Left lung (tissue), 14 donors: ENCODE measurements around the gene CEP68. TPM values are rescaled to one million over a fixed set of nuclear protein-coding genes. Genes with fewer than 3 reads are reported as not detected.

Source experiments
- ATAC-seq: fragments of 200-7000 bp; cut with Tn5 transposase; one replicate; pipeline ENCODE4 v1.9.1; 2020; ENCODE audit warnings: moderate library complexity
- DNase-seq, 4 donors: peaks; one replicate each; pipeline ENCODE4 v3.0.0-alpha.2; 2013 to 2020
- H3K27ac ChIP-seq, 2 donors: fragments of 200-600 bp; sonication (generic) in 1 of 2; one replicate each; pipeline versions ENCODE4 v1.5.0 to v1.8.0; 2020 to 2021
- H3K27me3 ChIP-seq, 2 donors: fragments of 200-600 bp; sonication (generic) in 1 of 2; one replicate each; pipeline versions ENCODE4 v1.5.0 to v1.8.0; 2020 to 2021
- H3K36me3 ChIP-seq, 2 donors: fragments of 200-600 bp; sonication (generic) in 1 of 2; one replicate each; pipeline versions ENCODE4 v1.5.0 to v1.8.0; 2020 to 2021
- H3K4me1 ChIP-seq, 2 donors: fragments of 200-600 bp; one replicate each; pipeline ENCODE4 v1.8.0; 2021
- H3K4me3 ChIP-seq, 2 donors: fragments of 200-600 bp; sonication (generic) in 1 of 2; one replicate each; pipeline versions ENCODE4 v1.5.0 to v1.8.0; 2020 to 2021; ENCODE audit warnings: mild to moderate bottlenecking in 1 of 2
- H3K9me3 ChIP-seq, 2 donors: fragments of 200-600 bp; sonication (generic) in 1 of 2; one replicate each; pipeline versions ENCODE4 v1.5.0 to v1.8.0; 2020 to 2021
- intact Hi-C, 2 donors: fragments of 100-400 bp; cut with DNase I; formaldehyde crosslinking; loops; one replicate each; pipeline versions ENCODE4 v1.11.2 to v1.14.2; 2022
- long read RNA-seq, 12 donors: library from polyadenylated mRNA in 2 of 12; unstranded in 2 of 12; transcript quantifications; one replicate each; pipeline ENCODE4 v2.0.0 and lab custom pipeline, GENCODE V29; 2019 to 2026
- polyA plus RNA-seq, 6 donors: library from polyadenylated mRNA; unstranded; fragments of 120-200 nt; gene quantifications; one replicate each; pipeline ENCODE4 v1.2.1, GENCODE V29; 2013; ENCODE audit not compliant: insufficient read length in 6 of 6
- total RNA-seq, 2 donors: library from RNA; stranded (reverse); fragmentation: NEBNext Ultra II Directional; extraction: Animal tissue kit (Norgen Biotek cat#: 25700); gene quantifications; one replicate each; pipeline ENCODE4 v1.2.1, GENCODE V29; 2021
- TF ChIP-seq, protein P1 (sequence below), 2 donors: fragments of 200-600 bp; sonication (generic) in 1 of 2; IDR thresholded peaks; one replicate each; pipeline versions ENCODE4 v1.5.0 to v1.8.0; 2021; ENCODE audit warnings: antibody characterized with exemption in 2 of 2
- donor health status: DM: no; HTN: yes; CAD: no.
- donor health status: DM: no; HTN: no; CAD: no.

Gene CEP68, protein sequence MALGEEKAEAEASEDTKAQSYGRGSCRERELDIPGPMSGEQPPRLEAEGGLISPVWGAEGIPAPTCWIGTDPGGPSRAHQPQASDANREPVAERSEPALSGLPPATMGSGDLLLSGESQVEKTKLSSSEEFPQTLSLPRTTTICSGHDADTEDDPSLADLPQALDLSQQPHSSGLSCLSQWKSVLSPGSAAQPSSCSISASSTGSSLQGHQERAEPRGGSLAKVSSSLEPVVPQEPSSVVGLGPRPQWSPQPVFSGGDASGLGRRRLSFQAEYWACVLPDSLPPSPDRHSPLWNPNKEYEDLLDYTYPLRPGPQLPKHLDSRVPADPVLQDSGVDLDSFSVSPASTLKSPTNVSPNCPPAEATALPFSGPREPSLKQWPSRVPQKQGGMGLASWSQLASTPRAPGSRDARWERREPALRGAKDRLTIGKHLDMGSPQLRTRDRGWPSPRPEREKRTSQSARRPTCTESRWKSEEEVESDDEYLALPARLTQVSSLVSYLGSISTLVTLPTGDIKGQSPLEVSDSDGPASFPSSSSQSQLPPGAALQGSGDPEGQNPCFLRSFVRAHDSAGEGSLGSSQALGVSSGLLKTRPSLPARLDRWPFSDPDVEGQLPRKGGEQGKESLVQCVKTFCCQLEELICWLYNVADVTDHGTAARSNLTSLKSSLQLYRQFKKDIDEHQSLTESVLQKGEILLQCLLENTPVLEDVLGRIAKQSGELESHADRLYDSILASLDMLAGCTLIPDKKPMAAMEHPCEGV
- 10 to 100 TPM in 1 of 2 donors, 1 to 10 TPM in 1; 7.9 to 10.4 TPM for total RNA-seq
- 10 to 100 TPM; 28.1 to 32.4 (median 30.8) TPM for polyA plus RNA-seq
- long read RNA-seq, donor 1, partial matches to known transcripts, result 6 of 16 reads
- long read RNA-seq, donor 1, other reads (novel, unspliced or antisense), result 10 of 16 reads
- long read RNA-seq, donor 2, full-length matches to known transcripts, result 3 of 13 reads
- long read RNA-seq, donor 2, partial matches to known transcripts, result 5 of 13 reads
- long read RNA-seq, donor 2, other reads (novel, unspliced or antisense), result 5 of 13 reads
- long read RNA-seq, donor 3, full-length matches to known transcripts, result 3 of 3 reads
- long read RNA-seq, donor 3, partial matches to known transcripts, result 0 of 3 reads
- long read RNA-seq, donor 3, other reads (novel, unspliced or antisense), result 0 of 3 reads
- long read RNA-seq, donor 4, full-length matches to known transcripts, result 1 of 5 reads
- long read RNA-seq, donor 4, partial matches to known transcripts, result 2 of 5 reads
- long read RNA-seq, donor 4, other reads (novel, unspliced or antisense), result 2 of 5 reads
- long read RNA-seq, donor 5, full-length matches to known transcripts, result 3 of 76 reads
- long read RNA-seq, donor 5, partial matches to known transcripts, result 73 of 76 reads
- long read RNA-seq, donor 5, other reads (novel, unspliced or antisense), result 0 of 76 reads
- long read RNA-seq, donor 6, full-length matches to known transcripts, result 1 of 1 reads
- long read RNA-seq, donor 6, partial matches to known transcripts, result 0 of 1 reads
- long read RNA-seq, donor 6, other reads (novel, unspliced or antisense), result 0 of 1 reads
- long read RNA-seq, donor 7, full-length matches to known transcripts, result 1 of 1 reads
- long read RNA-seq, donor 7, partial matches to known transcripts, result 0 of 1 reads
- long read RNA-seq, donor 7, other reads (novel, unspliced or antisense), result 0 of 1 reads
- long read RNA-seq, donor 8, full-length matches to known transcripts, result 1 of 12 reads
- long read RNA-seq, donor 8, partial matches to known transcripts, result 11 of 12 reads
- long read RNA-seq, donor 8, other reads (novel, unspliced or antisense), result 0 of 12 reads
- long read RNA-seq, donor 9, result 0 reads
- long read RNA-seq, donor 10, full-length matches to known transcripts, result 1 of 12 reads
- long read RNA-seq, donor 10, partial matches to known transcripts, result 3 of 12 reads
- long read RNA-seq, donor 10, other reads (novel, unspliced or antisense), result 8 of 12 reads
- long read RNA-seq, donor 11, full-length matches to known transcripts, result 3 of 173 reads
- long read RNA-seq, donor 11, partial matches to known transcripts, result 170 of 173 reads
- long read RNA-seq, donor 11, other reads (novel, unspliced or antisense), result 0 of 173 reads
- long read RNA-seq, donor 12, result 0 reads

DNA sequence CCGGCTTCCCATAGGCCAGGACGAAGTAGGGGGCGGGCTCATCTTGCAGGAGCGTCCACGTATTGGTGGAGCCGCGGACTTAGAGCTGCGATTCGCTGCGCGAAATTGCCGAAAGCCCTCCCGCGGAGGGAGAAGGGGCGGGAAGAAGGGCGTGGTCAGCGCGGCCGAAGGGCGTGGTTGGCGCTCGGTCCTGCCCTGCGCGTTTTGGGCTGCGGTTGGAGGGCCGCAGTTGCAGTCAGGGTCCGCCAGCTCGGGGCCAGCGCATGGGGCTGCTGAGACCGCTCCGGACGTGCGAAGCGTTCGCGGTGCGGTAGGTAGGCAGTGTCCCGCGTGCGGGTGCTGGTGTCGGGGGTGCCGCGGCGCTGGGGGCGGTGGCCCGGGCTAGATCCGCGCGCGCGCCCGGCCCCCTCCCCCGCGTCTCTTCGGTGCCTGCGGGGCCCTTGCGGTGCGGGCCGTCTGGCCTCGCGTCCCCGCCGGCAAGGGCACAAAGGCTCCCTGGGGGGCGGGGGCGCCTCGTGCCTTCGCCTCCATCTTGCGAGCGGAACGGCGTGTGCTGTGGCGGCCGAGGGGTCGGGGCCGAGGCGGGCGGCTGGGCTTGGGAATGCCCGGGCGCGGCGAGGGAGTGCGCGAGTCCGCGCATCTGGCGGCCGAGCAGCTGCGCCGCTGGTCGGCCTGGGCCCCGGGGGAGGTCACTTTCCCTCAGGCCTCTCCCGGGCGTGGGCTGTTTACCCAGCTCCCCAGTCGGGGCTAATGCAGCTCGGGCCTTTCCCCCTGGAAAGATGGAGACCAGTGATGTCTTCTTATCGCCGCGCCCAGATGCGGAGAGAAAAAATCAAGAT is at the start of gene CEP68:
Gene CEP68, plus strand, starts transcription at position 202 of the 839 bp plus-strand sequence. CDS start 13,029 bp downstream, outside the sequence.
- Histone ChIP-seq H3K36me3 (no peaks in the 10 kb centered on the region), H3K4me1 (peaks cover 10 to 59% of the 10 kb centered on the region in 2 donors), H3K27ac (peak within 1 kb of the TSS; percentile 84 to 87), H3K4me3 (peak within 1 kb of the TSS; percentile 79 to 96), H3K27me3 (no peaks in the 10 kb centered on the region), H3K9me3 (no peaks in the 10 kb centered on the region)
- ATAC-seq (peak; percentile 98), DNase-seq (peak; percentile 96 to 99 (median 98))
- TF ChIP-seq, protein P1, sequence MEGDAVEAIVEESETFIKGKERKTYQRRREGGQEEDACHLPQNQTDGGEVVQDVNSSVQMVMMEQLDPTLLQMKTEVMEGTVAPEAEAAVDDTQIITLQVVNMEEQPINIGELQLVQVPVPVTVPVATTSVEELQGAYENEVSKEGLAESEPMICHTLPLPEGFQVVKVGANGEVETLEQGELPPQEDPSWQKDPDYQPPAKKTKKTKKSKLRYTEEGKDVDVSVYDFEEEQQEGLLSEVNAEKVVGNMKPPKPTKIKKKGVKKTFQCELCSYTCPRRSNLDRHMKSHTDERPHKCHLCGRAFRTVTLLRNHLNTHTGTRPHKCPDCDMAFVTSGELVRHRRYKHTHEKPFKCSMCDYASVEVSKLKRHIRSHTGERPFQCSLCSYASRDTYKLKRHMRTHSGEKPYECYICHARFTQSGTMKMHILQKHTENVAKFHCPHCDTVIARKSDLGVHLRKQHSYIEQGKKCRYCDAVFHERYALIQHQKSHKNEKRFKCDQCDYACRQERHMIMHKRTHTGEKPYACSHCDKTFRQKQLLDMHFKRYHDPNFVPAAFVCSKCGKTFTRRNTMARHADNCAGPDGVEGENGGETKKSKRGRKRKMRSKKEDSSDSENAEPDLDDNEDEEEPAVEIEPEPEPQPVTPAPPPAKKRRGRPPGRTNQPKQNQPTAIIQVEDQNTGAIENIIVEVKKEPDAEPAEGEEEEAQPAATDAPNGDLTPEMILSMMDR (IDR thresholded peaks at IDR 0.05), result peak in 1 of 2 donors; percentile 12
- intact Hi-C loops, result no loop called here

DNA sequence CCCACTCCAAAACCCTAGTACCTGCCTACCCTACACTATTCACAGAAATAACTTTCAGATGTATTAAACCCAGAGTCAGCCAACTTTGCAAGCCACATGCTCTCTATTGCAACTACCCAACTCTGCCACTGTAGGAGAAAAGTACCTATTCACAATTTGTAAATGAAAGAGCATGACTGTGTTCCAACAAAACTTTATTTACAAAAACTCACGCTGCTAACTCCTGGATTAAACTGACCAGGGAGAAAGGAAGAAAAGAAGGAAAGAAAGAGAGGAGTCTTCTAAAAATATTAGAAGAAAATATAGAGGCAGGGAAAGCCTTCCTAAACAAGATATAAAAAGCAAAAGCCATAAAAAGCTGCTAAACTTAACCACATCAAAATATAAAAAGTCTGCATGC is 42.4 kb upstream of the CEP68 start:
- peaks cover 0 to 22% of the 10 kb centered on the region in 2 donors for H3K4me1 ChIP-seq
- TF ChIP-seq, protein P1 (IDR thresholded peaks at IDR 0.05), result no peak
- intact Hi-C loops, result no loop called here
- H3K27me3 ChIP-seq, result no peaks in the 10 kb centered on the region
- no peak overlapping the region for H3K4me3 ChIP-seq
- peaks cover 0 to 39% of the 10 kb centered on the region in 2 donors for H3K36me3 ChIP-seq
- ATAC-seq (no peak), DNase-seq (no peak)
- H3K9me3 ChIP-seq, result no peaks in the 10 kb centered on the region
- H3K27ac ChIP-seq, result no peak overlapping the region

- Histone ChIP-seq H3K4me3 (no peak overlapping the region), H3K27me3 (no peaks in the 10 kb centered on the region), H3K36me3 (peaks cover 0 to 55% of the 10 kb centered on the region in 2 donors), H3K9me3 (no peaks in the 10 kb centered on the region), H3K27ac (no peak overlapping the region), H3K4me1 (peaks cover 0 to 25% of the 10 kb centered on the region in 2 donors)
- no peak for ATAC-seq
- TF ChIP-seq, protein P1 (IDR thresholded peaks at IDR 0.05), result no peak
- no peak for DNase-seq
- intact Hi-C loops, result no loop called here
These were observed 40.5 kb upstream of the CEP68 start for GRCh38 chr2:65015731-65016130.
